ENCODE results near the gene NR6A1.

DNA sequence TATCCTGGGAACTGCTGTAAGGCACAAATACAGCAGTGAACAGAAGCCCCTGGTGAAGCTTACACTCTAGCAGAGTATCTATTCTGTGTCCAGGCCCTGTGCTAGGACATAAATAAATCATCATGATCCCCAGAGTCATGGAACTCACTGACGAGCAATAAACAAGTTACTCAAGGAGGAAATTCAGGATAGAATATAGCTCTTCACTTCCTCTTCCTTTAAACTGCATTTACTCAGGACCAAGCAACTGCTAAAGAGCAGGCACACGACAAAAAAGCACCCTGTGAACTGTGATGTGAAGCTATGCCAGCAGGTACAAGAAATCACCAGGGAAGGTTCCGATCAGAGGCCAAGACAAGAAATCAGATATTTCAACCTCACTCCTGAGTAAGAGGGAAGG is 216.1 kb downstream of the NR6A1 start:
- TF ChIP-seq SUZ12 (IDR thresholded peaks at IDR 0.05; ENCODE audit: extremely low read depth, insufficient read depth, insufficient read length) = no peak
- no peak for TF ChIP-seq ZNF274 (IDR thresholded peaks at IDR 0.05; ENCODE audit: low read depth, low read length)
- no peak for TF ChIP-seq YY1 (IDR thresholded peaks at IDR 0.05; ENCODE audit: insufficient read depth, insufficient read length)
